Measurements from ENCODE around the gene ABTB2. TPM values are rescaled to one million over a fixed set of nuclear protein-coding genes. Genes with fewer than 3 reads are reported as not detected.

The ABTB2 gene
- polyA plus RNA-seq, 1 donor (not counting 4 experiments of a cell fraction or from before 2014, with no cell fraction given): 1.0 TPM

- no peak overlapping the region for H3K27ac ChIP-seq (ENCODE audit: control insufficient read depth, insufficient read depth, low read length)
- no peak overlapping the region for H2AFZ ChIP-seq (ENCODE audit: control insufficient read depth, low read length)
- FAIRE-seq (no peak), DNase-seq (ENCODE audit: low read depth, low spot score) (no peak)
- H4K20me1 ChIP-seq (ENCODE audit: control insufficient read depth, extremely low read depth, insufficient read depth, low read length): peaks cover 4% of the 10 kb centered on the region
- H3K27me3 ChIP-seq (ENCODE audit: control insufficient read depth, extremely low read depth, insufficient read depth, low read length): no peaks in the 10 kb centered on the region
- dilution Hi-C loops (cut with MboI; ENCODE audit: extremely low pct_ligation_motif_present, low sequenced_read_pairs): no loop called here
- H3K79me2 ChIP-seq (ENCODE audit: control insufficient read depth, insufficient read depth, low read length): no peaks in the 10 kb centered on the region
- no peak for TF ChIP-seq EZH2 (IDR thresholded peaks at IDR 0.05; ENCODE audit: low read length)
- TF ChIP-seq, protein P1, sequence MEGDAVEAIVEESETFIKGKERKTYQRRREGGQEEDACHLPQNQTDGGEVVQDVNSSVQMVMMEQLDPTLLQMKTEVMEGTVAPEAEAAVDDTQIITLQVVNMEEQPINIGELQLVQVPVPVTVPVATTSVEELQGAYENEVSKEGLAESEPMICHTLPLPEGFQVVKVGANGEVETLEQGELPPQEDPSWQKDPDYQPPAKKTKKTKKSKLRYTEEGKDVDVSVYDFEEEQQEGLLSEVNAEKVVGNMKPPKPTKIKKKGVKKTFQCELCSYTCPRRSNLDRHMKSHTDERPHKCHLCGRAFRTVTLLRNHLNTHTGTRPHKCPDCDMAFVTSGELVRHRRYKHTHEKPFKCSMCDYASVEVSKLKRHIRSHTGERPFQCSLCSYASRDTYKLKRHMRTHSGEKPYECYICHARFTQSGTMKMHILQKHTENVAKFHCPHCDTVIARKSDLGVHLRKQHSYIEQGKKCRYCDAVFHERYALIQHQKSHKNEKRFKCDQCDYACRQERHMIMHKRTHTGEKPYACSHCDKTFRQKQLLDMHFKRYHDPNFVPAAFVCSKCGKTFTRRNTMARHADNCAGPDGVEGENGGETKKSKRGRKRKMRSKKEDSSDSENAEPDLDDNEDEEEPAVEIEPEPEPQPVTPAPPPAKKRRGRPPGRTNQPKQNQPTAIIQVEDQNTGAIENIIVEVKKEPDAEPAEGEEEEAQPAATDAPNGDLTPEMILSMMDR (optimal IDR thresholded peaks at IDR 0.05 in 1 of 3, IDR thresholded peaks at IDR 0.05 in 1 of 3, conservative IDR thresholded peaks at IDR 0.05 in 1 of 3; ENCODE audit: extremely low read depth in 1 of 3, insufficient read depth in 2 of 3, low read length in 3 of 3): no peak
- H3K9me1 ChIP-seq (ENCODE audit: control insufficient read depth, extremely low read depth, insufficient read depth, low read length): no peaks in the 10 kb centered on the region
- no peak overlapping the region for H3K4me2 ChIP-seq (ENCODE audit: control insufficient read depth, extremely low read depth, insufficient read depth, low read depth, low read length)
- H3K9me3 ChIP-seq (ENCODE audit: control insufficient read depth, low read depth, low read length): no peaks in the 10 kb centered on the region
- no peak overlapping the region for H3K4me3 ChIP-seq (ENCODE audit: control insufficient read depth in 2 of 3, extremely low read depth in 1 of 3, insufficient read depth in 2 of 3, low read depth in 1 of 3, low read length in 3 of 3)
- H3K4me1 ChIP-seq (ENCODE audit: control insufficient read depth, extremely low read depth, insufficient read depth, low read length): no peaks in the 10 kb centered on the region
- no peak overlapping the region for H3K9ac ChIP-seq (ENCODE audit: control insufficient read depth, extremely low read depth, insufficient read depth, low read length)
- no peaks in the 10 kb centered on the region for H3K36me3 ChIP-seq (ENCODE audit: control insufficient read depth in 2 of 2, extremely low read depth in 1 of 2, insufficient read depth in 2 of 2, low read length in 2 of 2)
These were observed 39.4 kb downstream of the ABTB2 start for GRCh38 chr11:34318111-34319037.

GRCh38 chr11:34317666-34318065 lies 40.1 kb downstream of the ABTB2 start:
- H3K9ac ChIP-seq (ENCODE audit: control insufficient read depth, extremely low read depth, insufficient read depth, low read length): no peak overlapping the region
- no peak overlapping the region for H3K27ac ChIP-seq (ENCODE audit: control insufficient read depth, insufficient read depth, low read length)
- no peak for FAIRE-seq
- no peak overlapping the region for H2AFZ ChIP-seq (ENCODE audit: control insufficient read depth, low read length)
- peaks cover 4% of the 10 kb centered on the region for H4K20me1 ChIP-seq (ENCODE audit: control insufficient read depth, extremely low read depth, insufficient read depth, low read length)
- H3K27me3 ChIP-seq (ENCODE audit: control insufficient read depth, extremely low read depth, insufficient read depth, low read length): no peaks in the 10 kb centered on the region
- no peak overlapping the region for H3K4me2 ChIP-seq (ENCODE audit: control insufficient read depth, extremely low read depth, insufficient read depth, low read depth, low read length)
- no peak overlapping the region for H3K4me3 ChIP-seq (ENCODE audit: control insufficient read depth in 2 of 3, extremely low read depth in 1 of 3, insufficient read depth in 2 of 3, low read depth in 1 of 3, low read length in 3 of 3)
- H3K4me1 ChIP-seq (ENCODE audit: control insufficient read depth, extremely low read depth, insufficient read depth, low read length): no peaks in the 10 kb centered on the region
- no peaks in the 10 kb centered on the region for H3K9me1 ChIP-seq (ENCODE audit: control insufficient read depth, extremely low read depth, insufficient read depth, low read length)
- dilution Hi-C loops (cut with MboI; ENCODE audit: extremely low pct_ligation_motif_present, low sequenced_read_pairs): no loop called here
- no peak for TF ChIP-seq EZH2 (IDR thresholded peaks at IDR 0.05; ENCODE audit: low read length)
- TF ChIP-seq, protein P1 (optimal IDR thresholded peaks at IDR 0.05 in 1 of 3, IDR thresholded peaks at IDR 0.05 in 1 of 3, conservative IDR thresholded peaks at IDR 0.05 in 1 of 3; ENCODE audit: extremely low read depth in 1 of 3, insufficient read depth in 2 of 3, low read length in 3 of 3): no peak
- no peaks in the 10 kb centered on the region for H3K36me3 ChIP-seq (ENCODE audit: control insufficient read depth in 2 of 2, extremely low read depth in 1 of 2, insufficient read depth in 2 of 2, low read length in 2 of 2)
- no peaks in the 10 kb centered on the region for H3K79me2 ChIP-seq (ENCODE audit: control insufficient read depth, insufficient read depth, low read length)
- no peak for DNase-seq (ENCODE audit: low read depth, low spot score)
- H3K9me3 ChIP-seq (ENCODE audit: control insufficient read depth, low read depth, low read length): no peaks in the 10 kb centered on the region

All from keratinocyte (primary cell).